Naive thymus-derived CD8-positive, alpha-beta T cell (primary cell): ENCODE results near the gene RAB38. TPM values are rescaled to one million over a fixed set of nuclear protein-coding genes. Genes with fewer than 3 reads are reported as not detected.
A peak's percentile ranks its signal among the peaks of the same experiment; 100 is the strongest.

Experiments used
- ATAC-seq, 2 donors: fragments of 150-1000 bp; cut with Tn5 transposase in 1 of 2; sonication (Bioruptor Pico), chemical (Tn5 transposase) in 1 of 2; 1 replicate in 1 of 2; 2 replicates in 1 of 2; pipeline ENCODE4 v1.10.0; 2021; ENCODE audit warnings: mild to moderate bottlenecking in 2 of 2, moderate library complexity in 2 of 2
- POLR2A ChIA-PET: fragments of 350-600 bp; sonication (Branson Sonifier 250); formaldehyde crosslinking; loops from one replicate; lab custom pipeline; 2021; ENCODE audit warnings: antibody characterized with exemption; lab: Charles Lee
- DNase-seq, 10 donors: peaks; one replicate each; pipeline versions ENCODE4 v3.0.0 to v3.0.0-alpha.2; 2020 to 2022
- H3K27ac Mint-ChIP-seq, 10 donors: one replicate each; pipeline ENCODE4 v1.8.0; 2020 to 2022; ENCODE audit warnings: mild to moderate bottlenecking in 10 of 10, mixed read lengths in 10 of 10, moderate library complexity in 4 of 10, inconsistent platforms in 1 of 10
- H3K27me3 Mint-ChIP-seq, 5 donors: one replicate each; pipeline ENCODE4 v1.8.0; 2021 to 2022; ENCODE audit warnings: mixed read lengths in 5 of 5
- H3K36me3 Mint-ChIP-seq, 3 donors: one replicate each; pipeline ENCODE4 v1.8.0; 2020 to 2022; ENCODE audit warnings: mixed read lengths in 3 of 3, mild to moderate bottlenecking in 2 of 3, inconsistent platforms in 1 of 3
- H3K4me1 Mint-ChIP-seq, 4 donors: one replicate each; pipeline ENCODE4 v1.8.0; 2021 to 2022; ENCODE audit warnings: mixed read lengths in 4 of 4
- H3K4me3 Mint-ChIP-seq, 10 donors: one replicate each; pipeline ENCODE4 v1.8.0; 2020 to 2022; ENCODE audit warnings: mild to moderate bottlenecking in 10 of 10, mixed read lengths in 10 of 10, moderate library complexity in 6 of 10, inconsistent platforms in 1 of 10
- H3K9me3 Mint-ChIP-seq, 9 donors: one replicate each; pipeline ENCODE4 v1.8.0; 2020 to 2022; ENCODE audit warnings: mixed read lengths in 9 of 9, mild to moderate bottlenecking in 3 of 9, inconsistent platforms in 1 of 9, moderate library complexity in 1 of 9
- polyA plus RNA-seq, 3 donors: library from polyadenylated mRNA; unstranded; fragments of 300-500 nt; fragmentation: Illumina TruSeq; gene quantifications; one replicate each; pipeline ENCODE4 v1.2.3, GENCODE V29; 2021
- total RNA-seq, 8 experiments: library from RNA in 2 of 8; stranded (reverse) in 2 of 8; gene quantifications; one replicate each; pipeline ENCODE4 v1.2.3 and lab custom pipeline; 2021 to 2026

The RAB38 gene
- total and polyA plus RNA-seq, 5 experiments from 2014 or later = 0.75 to 1.0 (median 0.83) TPM; not detected in 1

GRCh38 chr11:88115828-88116755 lies 59.2 kb downstream of the RAB38 start:
- Mint-ChIP-seq H3K4me3 (no peak overlapping the region), H3K27me3 (no peaks in the 10 kb centered on the region), H3K27ac (no peak overlapping the region)

GRCh38 chr11:88114486-88115045 lies 60.7 kb downstream of the RAB38 start:
- H3K27me3 Mint-ChIP-seq = no peaks in the 10 kb centered on the region
- DNase-seq = no peak
- H3K27ac Mint-ChIP-seq = no peak overlapping the region
- no peak for ATAC-seq
- peaks cover 0 to 1% (median 0%) of the 10 kb centered on the region in 9 donors for H3K9me3 Mint-ChIP-seq
- H3K4me3 Mint-ChIP-seq = no peak overlapping the region
- H3K36me3 Mint-ChIP-seq = no peaks in the 10 kb centered on the region
- no peaks in the 10 kb centered on the region for H3K4me1 Mint-ChIP-seq
- POLR2A ChIA-PET = no interaction called here

More at GRCh38 chr11:88115828-88116755, 59.2 kb downstream of the RAB38 start:
- ATAC-seq = no peak
- Mint-ChIP-seq H3K4me1 (no peaks in the 10 kb centered on the region), H3K9me3 (no peaks in the 10 kb centered on the region), H3K36me3 (no peaks in the 10 kb centered on the region)
- DNase-seq = no peak
- POLR2A ChIA-PET = no interaction called here

DNA sequence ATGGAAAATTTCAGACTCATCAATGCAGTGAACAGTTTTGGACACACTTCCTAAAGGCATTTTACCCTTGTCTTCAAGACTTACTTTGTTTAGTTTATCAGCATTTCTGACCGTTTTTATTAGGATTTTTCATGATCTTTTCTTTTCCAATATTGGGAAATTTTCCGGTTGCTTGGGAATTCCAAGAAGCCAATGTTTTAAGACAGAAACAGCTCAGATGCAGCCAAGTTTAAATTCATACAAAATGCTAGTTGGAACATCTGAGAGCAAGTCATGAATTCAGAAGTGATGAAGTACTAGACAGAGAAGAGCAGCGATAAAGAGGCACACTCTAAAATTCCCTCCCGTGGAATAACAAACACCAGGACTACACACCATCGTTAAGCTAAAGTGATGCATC lies 68.6 kb downstream of the RAB38 start:
- POLR2A ChIA-PET = no interaction called here
- Mint-ChIP-seq H3K27me3 (peaks cover 2 to 16% (median 10%) of the 10 kb centered on the region in 5 donors), H3K9me3 (peaks cover 0 to 5% (median 0%) of the 10 kb centered on the region in 9 donors), H3K4me3 (no peak overlapping the region), H3K4me1 (no peaks in the 10 kb centered on the region), H3K27ac (no peak overlapping the region), H3K36me3 (peaks cover 0 to 5% (median 0%) of the 10 kb centered on the region in 3 donors)
- DNase-seq = no peak
- ATAC-seq = no peak

DNA sequence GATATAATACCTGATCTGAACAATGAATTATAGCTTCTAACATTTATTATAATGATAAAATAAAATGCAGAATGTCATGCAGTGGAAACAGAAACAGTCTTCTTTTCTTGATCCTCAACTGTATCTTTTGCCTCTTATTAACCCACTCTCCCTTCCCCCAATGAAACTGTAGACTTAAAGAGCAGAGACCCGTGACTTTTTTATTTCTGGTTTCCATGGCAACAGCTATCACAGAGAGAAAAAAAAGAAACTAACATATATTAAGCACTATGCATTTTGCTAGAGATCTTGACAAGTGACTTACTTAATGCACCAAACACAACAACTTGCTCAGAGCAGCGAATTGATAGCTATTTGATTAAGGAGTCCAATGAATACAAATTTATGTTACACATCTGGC lies 69.3 kb downstream of the RAB38 start:
- ATAC-seq (no peak), DNase-seq (no peak)
- H3K27me3 Mint-ChIP-seq = peaks cover 2 to 16% (median 10%) of the 10 kb centered on the region in 5 donors
- H3K4me3 Mint-ChIP-seq = no peak overlapping the region
- H3K4me1 Mint-ChIP-seq = no peaks in the 10 kb centered on the region
- H3K9me3 Mint-ChIP-seq = peaks cover 0 to 5% (median 0%) of the 10 kb centered on the region in 9 donors
- H3K27ac Mint-ChIP-seq = no peak overlapping the region
- POLR2A ChIA-PET = no interaction called here
- peaks cover 0 to 5% (median 0%) of the 10 kb centered on the region in 3 donors for H3K36me3 Mint-ChIP-seq

GRCh38 chr11:88105526-88105925 lies 69.7 kb downstream of the RAB38 start:
- DNase-seq (no peak), ATAC-seq (no peak)
- Mint-ChIP-seq H3K4me1 (no peaks in the 10 kb centered on the region), H3K9me3 (peaks cover 0 to 5% (median 0%) of the 10 kb centered on the region in 9 donors), H3K36me3 (peaks cover 0 to 5% (median 0%) of the 10 kb centered on the region in 3 donors), H3K4me3 (no peak overlapping the region), H3K27me3 (peaks cover 3 to 16% (median 10%) of the 10 kb centered on the region in 5 donors), H3K27ac (no peak overlapping the region)
- POLR2A ChIA-PET = no interaction called here

- Mint-ChIP-seq H3K9me3 (peaks cover 0 to 5% (median 0%) of the 10 kb centered on the region in 9 donors), H3K36me3 (peaks cover 0 to 5% (median 0%) of the 10 kb centered on the region in 3 donors), H3K27me3 (peaks cover 3 to 20% (median 10%) of the 10 kb centered on the region in 5 donors), H3K27ac (no peak overlapping the region), H3K4me1 (no peaks in the 10 kb centered on the region), H3K4me3 (no peak overlapping the region)
- POLR2A ChIA-PET = no interaction called here
- ATAC-seq (no peak), DNase-seq (no peak)
Measured at GRCh38 chr11:88104408-88104807, 70.8 kb downstream of the RAB38 start.

- no peaks in the 10 kb centered on the region for H3K36me3 Mint-ChIP-seq
- no peak overlapping the region for H3K4me3 Mint-ChIP-seq
- ATAC-seq (peak; percentile 35 to 55), DNase-seq (peak in 5 of 10 donors; percentile 4 to 44 (median 19))
- POLR2A ChIA-PET = no interaction called here
- peaks cover 1 to 16% (median 7%) of the 10 kb centered on the region in 5 donors for H3K27me3 Mint-ChIP-seq
- H3K9me3 Mint-ChIP-seq = peaks cover 0 to 5% (median 0%) of the 10 kb centered on the region in 9 donors
- no peaks in the 10 kb centered on the region for H3K4me1 Mint-ChIP-seq
- H3K27ac Mint-ChIP-seq = peak overlapping the region in 1 of 10 donors; percentile 11
Measured at GRCh38 chr11:88103337-88104206, 71.7 kb downstream of the RAB38 start.

- DNase-seq = no peak
Measured at GRCh38 chr11:88102598-88102934, 72.7 kb downstream of the RAB38 start.

GRCh38 chr11:88101881-88102597 lies 73.2 kb downstream of the RAB38 start:
- Mint-ChIP-seq H3K27me3 (peaks cover 0 to 6% (median 5%) of the 10 kb centered on the region in 5 donors), H3K36me3 (no peaks in the 10 kb centered on the region), H3K27ac (no peak overlapping the region), H3K9me3 (no peaks in the 10 kb centered on the region), H3K4me3 (no peak overlapping the region), H3K4me1 (no peaks in the 10 kb centered on the region)
- no peak for ATAC-seq
- POLR2A ChIA-PET = no interaction called here
- DNase-seq = no peak

More at GRCh38 chr11:88102598-88102934, 72.7 kb downstream of the RAB38 start:
- Mint-ChIP-seq H3K27ac (no peak overlapping the region), H3K36me3 (no peaks in the 10 kb centered on the region), H3K4me1 (no peaks in the 10 kb centered on the region), H3K27me3 (peaks cover 0 to 8% (median 7%) of the 10 kb centered on the region in 5 donors), H3K4me3 (no peak overlapping the region), H3K9me3 (no peaks in the 10 kb centered on the region)
- no peak for ATAC-seq
- POLR2A ChIA-PET = no interaction called here

DNA sequence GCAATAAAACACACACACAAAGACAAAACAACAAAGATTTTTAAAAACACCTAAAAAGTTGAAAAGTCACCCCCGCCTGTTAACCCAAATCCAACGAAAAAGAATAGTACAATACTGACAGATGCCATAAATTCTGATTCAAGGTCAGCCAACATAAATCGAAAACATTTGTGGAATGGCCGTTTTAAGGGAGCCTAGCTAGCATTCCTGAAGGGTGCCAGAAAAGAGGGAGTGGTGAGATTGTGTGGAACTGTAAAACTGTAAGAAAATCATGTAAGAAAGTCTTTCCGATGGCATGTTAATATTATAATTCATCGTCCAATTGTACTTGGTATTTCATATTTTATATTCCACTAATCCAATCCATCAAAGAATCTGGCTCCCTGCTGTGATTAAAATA lies 75.1 kb downstream of the RAB38 start:
- no peaks in the 10 kb centered on the region for H3K4me1 Mint-ChIP-seq
- peaks cover 0 to 6% (median 5%) of the 10 kb centered on the region in 5 donors for H3K27me3 Mint-ChIP-seq
- no peak for ATAC-seq
- H3K9me3 Mint-ChIP-seq = no peaks in the 10 kb centered on the region
- POLR2A ChIA-PET = no interaction called here
- no peak for DNase-seq
- no peak overlapping the region for H3K4me3 Mint-ChIP-seq
- H3K27ac Mint-ChIP-seq = no peak overlapping the region
- H3K36me3 Mint-ChIP-seq = no peaks in the 10 kb centered on the region

- Mint-ChIP-seq H3K36me3 (no peaks in the 10 kb centered on the region), H3K4me3 (no peak overlapping the region), H3K9me3 (no peaks in the 10 kb centered on the region), H3K27me3 (peaks cover 0 to 6% (median 5%) of the 10 kb centered on the region in 5 donors), H3K4me1 (no peaks in the 10 kb centered on the region), H3K27ac (no peak overlapping the region)
- POLR2A ChIA-PET = no interaction called here
- DNase-seq (no peak), ATAC-seq (no peak)
Measured at GRCh38 chr11:88098289-88098688, 77.0 kb downstream of the RAB38 start.

GRCh38 chr11:88089134-88089533 lies 86.1 kb downstream of the RAB38 start:
- H3K36me3 Mint-ChIP-seq = no peaks in the 10 kb centered on the region
- DNase-seq (no peak), ATAC-seq (no peak)
- no peak overlapping the region for H3K4me3 Mint-ChIP-seq
- H3K9me3 Mint-ChIP-seq = no peaks in the 10 kb centered on the region
- H3K27me3 Mint-ChIP-seq = peaks cover 0 to 16% (median 3%) of the 10 kb centered on the region in 5 donors
- no peak overlapping the region for H3K27ac Mint-ChIP-seq
- POLR2A ChIA-PET = no interaction called here
- no peaks in the 10 kb centered on the region for H3K4me1 Mint-ChIP-seq
